Esophagus muscularis mucosa (tissue), 4 donors: ENCODE measurements around the gene CST11. TPM values are rescaled to one million over a fixed set of nuclear protein-coding genes. Genes with fewer than 3 reads are reported as not detected.

Experiments
- DNase-seq: peaks from one replicate; pipeline ENCODE4 v3.0.0-alpha.2; 2017; ENCODE audit errors: extremely low spot score
- H3K27ac ChIP-seq, 4 donors: fragments of 200-600 bp; sonication (generic); replicated peaks in 1 of 4; 1 replicate in 3 of 4; 2 replicates in 1 of 4; pipeline ENCODE4 v1.5.1; 2016 to 2019; ENCODE audit warnings: mild to moderate bottlenecking in 1 of 4
- H3K27me3 ChIP-seq, 4 donors: fragments of 200-600 bp; sonication (generic); one replicate each; pipeline versions ENCODE4 v1.5.1 to v1.6.0; 2016 to 2019
- H3K36me3 ChIP-seq, 4 donors: fragments of 200-600 bp; sonication (generic); one replicate each; pipeline ENCODE4 v1.5.1; 2016 to 2019
- H3K4me1 ChIP-seq, 4 donors: fragments of 200-600 bp; sonication (generic); one replicate each; pipeline ENCODE4 v1.5.1; 2016 to 2019
- H3K4me3 ChIP-seq, 4 donors: fragments of 200-600 bp; sonication (generic); 1 replicate in 2 of 4; 2 replicates in 2 of 4; pipeline ENCODE4 v1.5.1; 2016 to 2019; ENCODE audit warnings: mild to moderate bottlenecking in 4 of 4, moderate library complexity in 1 of 4
- H3K9me3 ChIP-seq, 4 donors: fragments of 200-600 bp; sonication (generic); 1 replicate in 3 of 4; 2 replicates in 1 of 4; pipeline ENCODE4 v1.5.1; 2016 to 2019
- EP300 ChIP-seq: sonication (generic); formaldehyde crosslinking; IDR thresholded peaks from one replicate; pipeline ENCODE4 v1.6.1; 2017; ENCODE audit warnings: antibody characterized with exemption
- POLR2A ChIP-seq: fragments of 450-650 bp; IDR thresholded peaks from one replicate; pipeline ENCODE4 v1.6.1; 2017; ENCODE audit warnings: antibody characterized with exemption, moderate library complexity, mild to moderate bottlenecking, low read depth
- POLR2AphosphoS5 ChIP-seq, 2 donors: sonication (generic); formaldehyde crosslinking; IDR thresholded peaks; one replicate each; pipeline ENCODE4 v1.6.1; 2017; ENCODE audit warnings: antibody characterized with exemption in 2 of 2
- WGBS: methylation state at CpG from one replicate; pipeline ENCODE4 v1.1.5; 2018; 5-methylcytosine and 5-hydroxymethylcytosine counted together
- intact Hi-C: fragments of 100-400 bp; cut with DNase I; formaldehyde crosslinking; loops from one replicate; pipeline ENCODE4 v1.15.1; 2023
- small RNA-seq, 3 donors: library from RNA; depleted of rRNA; stranded (forward); fragments of <200 nt; gene quantifications; one replicate each; pipeline ENCODE3, GENCODE V24; 2016
- total RNA-seq, 4 donors: library from RNA; depleted of rRNA; stranded (reverse); fragments of >200 nt; gene quantifications; one replicate each; pipeline versions ENCODE4 v1.1.0 to v1.2.1, GENCODE V29; 2016
- TF ChIP-seq, protein P1 (sequence below), 3 experiments: fragments of 200-600 bp in 2 of 3; fragments of 450-650 bp in 1 of 3; sonication (generic) in 2 of 3; IDR thresholded peaks; one replicate each; pipeline ENCODE4 v1.5.1; 2017 to 2019; ENCODE audit warnings: antibody characterized with exemption in 3 of 3, mild to moderate bottlenecking in 2 of 3, moderate library complexity in 1 of 3

Gene CST11
- total RNA-seq, 4 donors from 2014 or later: not detected

DNA sequence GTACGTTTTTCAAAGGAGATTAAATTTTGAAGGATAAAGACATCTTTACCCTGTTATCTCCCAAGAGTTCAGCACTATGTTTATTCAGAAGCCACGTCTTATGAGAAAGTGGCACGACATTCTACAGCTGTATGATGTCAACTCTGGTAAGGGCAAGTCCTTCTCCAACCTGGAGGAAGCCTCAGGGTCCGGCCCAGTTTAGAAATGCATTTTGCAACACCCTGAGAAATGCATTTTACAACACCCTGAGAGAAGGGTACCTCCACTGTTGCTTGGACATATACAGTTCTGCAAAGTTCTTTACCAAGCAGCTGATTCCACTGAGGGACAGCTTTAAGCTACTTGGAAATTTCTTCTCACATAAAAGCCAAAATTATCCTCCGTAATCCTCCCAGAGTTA lies 48.9 kb downstream of the CST11 start:
- no peak overlapping the region for H3K27ac ChIP-seq
- TF ChIP-seq POLR2A (no peak), POLR2AphosphoS5 (IDR thresholded peaks at IDR 0.05) (no peak), EP300 (no peak)
- TF ChIP-seq, protein P1, sequence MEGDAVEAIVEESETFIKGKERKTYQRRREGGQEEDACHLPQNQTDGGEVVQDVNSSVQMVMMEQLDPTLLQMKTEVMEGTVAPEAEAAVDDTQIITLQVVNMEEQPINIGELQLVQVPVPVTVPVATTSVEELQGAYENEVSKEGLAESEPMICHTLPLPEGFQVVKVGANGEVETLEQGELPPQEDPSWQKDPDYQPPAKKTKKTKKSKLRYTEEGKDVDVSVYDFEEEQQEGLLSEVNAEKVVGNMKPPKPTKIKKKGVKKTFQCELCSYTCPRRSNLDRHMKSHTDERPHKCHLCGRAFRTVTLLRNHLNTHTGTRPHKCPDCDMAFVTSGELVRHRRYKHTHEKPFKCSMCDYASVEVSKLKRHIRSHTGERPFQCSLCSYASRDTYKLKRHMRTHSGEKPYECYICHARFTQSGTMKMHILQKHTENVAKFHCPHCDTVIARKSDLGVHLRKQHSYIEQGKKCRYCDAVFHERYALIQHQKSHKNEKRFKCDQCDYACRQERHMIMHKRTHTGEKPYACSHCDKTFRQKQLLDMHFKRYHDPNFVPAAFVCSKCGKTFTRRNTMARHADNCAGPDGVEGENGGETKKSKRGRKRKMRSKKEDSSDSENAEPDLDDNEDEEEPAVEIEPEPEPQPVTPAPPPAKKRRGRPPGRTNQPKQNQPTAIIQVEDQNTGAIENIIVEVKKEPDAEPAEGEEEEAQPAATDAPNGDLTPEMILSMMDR (IDR thresholded peaks at IDR 0.05): no peak
- no peak for DNase-seq
- intact Hi-C loops: no loop called here
- H3K4me3 ChIP-seq: no peak overlapping the region
- H3K27me3 ChIP-seq: no peaks in the 10 kb centered on the region
- peaks cover 7 to 27% (median 24%) of the 10 kb centered on the region in 4 donors for H3K4me1 ChIP-seq
- H3K9me3 ChIP-seq: no peaks in the 10 kb centered on the region
- peaks cover 0 to 22% (median 2%) of the 10 kb centered on the region in 4 donors for H3K36me3 ChIP-seq
- WGBS: 41% methylated on average over 5 of the region's 5 CpGs

DNA sequence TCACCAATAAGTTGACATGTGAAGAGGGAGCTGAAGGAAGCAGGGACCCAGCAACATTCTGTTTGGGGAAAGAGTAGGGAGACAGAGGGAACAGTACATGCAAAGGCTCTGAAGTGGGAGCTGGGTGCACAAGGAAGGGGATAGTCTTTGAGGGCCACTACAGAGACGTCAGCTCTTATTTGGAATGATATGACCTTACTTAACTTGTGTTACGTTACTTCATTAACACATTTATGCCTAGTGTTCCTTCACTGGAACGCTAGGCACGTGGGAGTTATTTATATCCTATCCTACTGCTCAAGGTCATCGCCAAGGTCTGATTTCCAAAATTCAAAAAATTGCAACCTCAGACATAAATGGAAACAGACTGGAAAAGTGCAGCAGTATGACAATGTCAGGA lies 51.6 kb downstream of the CST11 start:
- DNase-seq: no peak
- Histone ChIP-seq H3K4me3 (no peak overlapping the region), H3K9me3 (no peaks in the 10 kb centered on the region), H3K36me3 (peaks cover 0 to 22% (median 2%) of the 10 kb centered on the region in 4 donors), H3K27ac (no peak overlapping the region), H3K27me3 (no peaks in the 10 kb centered on the region), H3K4me1 (peaks cover 17 to 29% (median 25%) of the 10 kb centered on the region in 4 donors)
- intact Hi-C loops: no loop called here
- WGBS: 93% methylated on average over 5 of the region's 5 CpGs
- no peak for TF ChIP-seq EP300
- TF ChIP-seq POLR2A: no peak
- TF ChIP-seq POLR2AphosphoS5 (IDR thresholded peaks at IDR 0.05): no peak
- TF ChIP-seq, protein P1 (IDR thresholded peaks at IDR 0.05): no peak

Small RNA genes lying within 50 kb of the gene (small RNA-seq; reads per million reads assigned to genes)
- gene RF00019: 0 reads per million in 3 donors

Other genes with a start within 250 kb of the CST11 start
- gene NXT1, start 102.1 kb downstream of the CST11 start, total RNA-seq: 10 to 100 TPM; 19.5 to 59.0 (median 27.4) TPM
- gene GZF1, start 90.7 kb downstream of the CST11 start, total RNA-seq: 10 to 100 TPM; 10.4 to 22.8 (median 21.0) TPM
- 10 to 100 TPM; 13.7 to 18.7 (median 15.2) TPM for gene NAPB, start 31.4 kb downstream of the CST11 start, total RNA-seq
- not detected for gene CSTL1, start 13.2 kb downstream of the CST11 start, total RNA-seq
- not detected for gene CST8, start 38.2 kb upstream of the CST11 start, total RNA-seq
- gene CST9L, start 115.6 kb upstream of the CST11 start, total RNA-seq: not detected
- not detected for gene CST9, start 153.0 kb upstream of the CST11 start, total RNA-seq
- gene CST3, start 185.1 kb upstream of the CST11 start, total RNA-seq: 1,000 to 10,000 TPM; 1,253 to 2,184 (median 1,709) TPM
- not detected for gene CST4, start 236.2 kb upstream of the CST11 start, total RNA-seq